ENCODE data around the gene ANKRD27. TPM values are rescaled to one million over a fixed set of nuclear protein-coding genes. Genes with fewer than 3 reads are reported as not detected.
A peak's percentile ranks its signal among the peaks of the same experiment; 100 is the strongest.

The ANKRD27 gene
- total and polyA plus RNA-seq, 8 donors, result 19.7 to 35.7 (median 22.1) TPM

GRCh38 chr19:32686847-32687475 is 12.0 kb upstream of the ANKRD27 start:
- Histone ChIP-seq H3K27me3 (no peaks in the 10 kb centered on the region), H3K4me3 (no peak overlapping the region), H3K27ac (no peak overlapping the region), H3K36me3 (no peaks in the 10 kb centered on the region), H3K4me1 (peaks cover 4 to 15% of the 10 kb centered on the region in 2 donors), H3K9me3 (no peaks in the 10 kb centered on the region)
- no peak for TF ChIP-seq CTCF (IDR thresholded peaks at IDR 0.05)
- ATAC-seq, result no peak
- intact Hi-C loops (cut with DNase I), result no loop called here
- DNase-seq, result no peak

DNA sequence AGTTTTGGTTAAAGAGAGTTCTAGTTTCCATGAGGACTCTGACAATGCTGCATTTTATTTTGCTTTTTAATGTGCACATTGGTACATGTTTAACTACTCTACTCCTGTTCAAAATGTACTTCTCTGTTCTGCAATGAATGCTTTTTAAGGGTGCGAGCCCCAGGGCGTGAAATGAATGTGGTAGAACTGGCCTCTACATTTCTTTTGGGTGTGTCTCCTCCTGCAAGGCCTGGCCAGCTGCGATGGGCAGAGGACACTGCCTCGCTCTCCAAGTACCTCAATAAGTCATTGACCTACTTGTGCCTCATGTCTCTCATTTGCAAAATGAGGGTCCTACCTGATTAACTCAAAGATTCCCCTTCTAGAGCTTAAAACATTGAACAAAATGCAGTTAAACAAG is 7.3 kb upstream of the ANKRD27 start:
- Histone ChIP-seq H3K4me1 (peaks cover 4% of the 10 kb centered on the region in 2 donors), H3K36me3 (no peaks in the 10 kb centered on the region), H3K4me3 (no peak overlapping the region), H3K27me3 (peaks cover 3 to 23% of the 10 kb centered on the region in 2 donors), H3K27ac (no peak overlapping the region), H3K9me3 (no peaks in the 10 kb centered on the region)
- ATAC-seq, result peak; percentile 80
- intact Hi-C loops (cut with DNase I), result no loop called here
- DNase-seq, result no peak
- no peak for TF ChIP-seq CTCF (IDR thresholded peaks at IDR 0.05)

DNA sequence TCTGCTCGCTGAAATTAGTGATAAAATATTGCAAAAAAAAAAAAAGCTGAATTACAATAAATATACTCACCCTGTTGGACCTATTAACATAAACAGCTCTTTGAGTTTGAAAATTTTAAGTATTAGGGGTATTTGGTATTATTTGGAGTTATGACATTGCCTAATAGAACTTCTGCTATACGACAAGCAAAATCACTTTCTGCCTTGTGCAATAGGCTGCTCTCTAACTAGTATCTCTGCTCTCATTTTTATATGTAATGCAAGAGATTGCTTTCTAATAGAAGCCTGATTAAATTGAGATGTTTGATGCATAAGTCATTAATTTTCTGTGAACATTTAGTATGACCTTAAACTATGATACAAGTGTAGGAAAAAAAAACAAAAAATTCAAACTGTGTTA is 6.0 kb upstream of the ANKRD27 start:
- H3K27ac ChIP-seq, result no peak overlapping the region
- no peak overlapping the region for H3K4me3 ChIP-seq
- no peak for DNase-seq
- intact Hi-C loops (cut with DNase I), result no loop called here
- ATAC-seq, result no peak
- no peak for TF ChIP-seq CTCF (IDR thresholded peaks at IDR 0.05)
- H3K4me1 ChIP-seq, result peaks cover 5 to 16% of the 10 kb centered on the region in 2 donors
- H3K9me3 ChIP-seq, result no peaks in the 10 kb centered on the region
- H3K36me3 ChIP-seq, result no peaks in the 10 kb centered on the region
- H3K27me3 ChIP-seq, result peaks cover 16 to 36% of the 10 kb centered on the region in 2 donors

DNA sequence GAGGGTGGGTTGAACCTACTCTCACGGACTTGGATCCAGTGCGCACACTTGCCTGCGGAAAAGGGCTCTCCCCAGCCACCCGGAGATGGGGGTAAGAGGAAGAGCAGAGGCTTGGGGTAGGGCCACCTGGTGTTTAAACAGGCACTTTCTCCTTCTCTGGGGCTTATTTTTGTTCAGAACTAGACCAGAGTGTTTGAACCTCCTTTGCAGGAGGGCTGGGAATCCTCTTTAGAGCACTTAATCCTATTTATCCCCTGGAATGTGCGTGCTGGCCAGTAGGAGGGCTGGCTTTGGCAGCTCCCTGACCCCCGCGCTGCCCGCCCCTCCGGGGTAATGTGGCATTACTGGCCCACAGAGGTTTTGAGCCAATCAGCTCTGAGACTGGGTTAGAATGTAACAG is 2.7 kb upstream of the ANKRD27 start:
- no peak overlapping the region for H3K27ac ChIP-seq
- H3K36me3 ChIP-seq, result no peaks in the 10 kb centered on the region
- no peak overlapping the region for H3K4me3 ChIP-seq
- H3K27me3 ChIP-seq, result peaks cover 19 to 41% of the 10 kb centered on the region in 2 donors
- ATAC-seq (no peak), DNase-seq (no peak)
- H3K9me3 ChIP-seq, result no peaks in the 10 kb centered on the region
- TF ChIP-seq CTCF (IDR thresholded peaks at IDR 0.05), result no peak
- H3K4me1 ChIP-seq, result peaks cover 12 to 41% of the 10 kb centered on the region in 2 donors
- intact Hi-C loops (cut with DNase I), result no loop called here

GRCh38 chr19:32676895-32677359 is 1.9 kb upstream of the ANKRD27 start:
- Histone ChIP-seq H3K9me3 (no peaks in the 10 kb centered on the region), H3K27ac (no peak overlapping the region), H3K36me3 (no peaks in the 10 kb centered on the region), H3K4me1 (peaks cover 12 to 48% of the 10 kb centered on the region in 2 donors), H3K4me3 (peak overlapping the region in 1 of 2 donors; percentile 94), H3K27me3 (peaks cover 19 to 41% of the 10 kb centered on the region in 2 donors)
- DNase-seq (no peak), ATAC-seq (no peak)
- intact Hi-C loops (cut with DNase I), result no loop called here
- TF ChIP-seq CTCF (IDR thresholded peaks at IDR 0.05), result no peak

All from left lung (tissue), 10 donors.